ENCODE measurements around the gene REV1.

Gene REV1

DNA sequence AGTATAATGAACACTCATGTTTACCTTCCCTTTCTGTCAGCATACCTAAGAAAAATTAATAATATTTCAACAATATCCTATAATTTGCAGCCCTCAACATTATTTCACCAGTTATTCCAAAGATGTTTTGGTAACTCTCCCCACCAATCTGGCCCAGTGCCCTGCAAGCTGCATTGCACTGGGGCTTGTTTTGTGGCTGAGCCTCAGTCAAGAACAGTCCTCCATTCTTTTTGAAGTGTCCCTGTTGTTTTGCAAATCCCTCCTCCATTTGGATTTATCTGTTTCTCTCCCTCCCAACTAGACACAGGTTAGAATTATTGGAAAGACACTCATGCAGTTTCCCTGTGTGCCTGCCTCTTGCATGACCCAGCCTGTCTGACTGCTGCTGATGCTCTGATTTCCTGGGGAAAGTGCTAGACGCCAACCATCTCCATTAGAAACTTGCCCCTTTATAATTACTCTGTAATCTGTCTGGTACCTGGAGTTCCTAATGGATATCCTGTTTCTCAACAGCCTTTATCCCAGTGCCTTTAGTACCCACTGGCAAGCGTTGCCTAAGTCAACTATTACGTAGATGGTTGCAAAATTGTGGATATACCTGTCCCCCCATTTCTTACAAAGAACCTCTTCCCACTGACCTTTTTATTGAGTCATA is 92.4 kb downstream of the REV1 start:
- no peaks in the 10 kb centered on the region for H3K4me1 ChIP-seq (ENCODE audit: control insufficient read depth, insufficient read depth, low read length)
- no peak overlapping the region for H3K27ac ChIP-seq (ENCODE audit: insufficient read depth, low read depth, low read length, poor library complexity, severe bottlenecking)
- WGBS, 2 experiments, result 90 to 95% methylated on average over 3 of the region's 3 CpGs
- H3K4me3 ChIP-seq (ENCODE audit: insufficient read depth, low read depth, low read length), result no peak overlapping the region
- H3K36me3 ChIP-seq (ENCODE audit: control insufficient read depth, insufficient read depth, low read length), result peaks cover 47% of the 10 kb centered on the region
- no peaks in the 10 kb centered on the region for H3K27me3 ChIP-seq (ENCODE audit: control insufficient read depth, insufficient read depth, low read length, poor library complexity, severe bottlenecking)
- H3K9me3 ChIP-seq (ENCODE audit: control insufficient read depth, low read length), result no peaks in the 10 kb centered on the region

DNA sequence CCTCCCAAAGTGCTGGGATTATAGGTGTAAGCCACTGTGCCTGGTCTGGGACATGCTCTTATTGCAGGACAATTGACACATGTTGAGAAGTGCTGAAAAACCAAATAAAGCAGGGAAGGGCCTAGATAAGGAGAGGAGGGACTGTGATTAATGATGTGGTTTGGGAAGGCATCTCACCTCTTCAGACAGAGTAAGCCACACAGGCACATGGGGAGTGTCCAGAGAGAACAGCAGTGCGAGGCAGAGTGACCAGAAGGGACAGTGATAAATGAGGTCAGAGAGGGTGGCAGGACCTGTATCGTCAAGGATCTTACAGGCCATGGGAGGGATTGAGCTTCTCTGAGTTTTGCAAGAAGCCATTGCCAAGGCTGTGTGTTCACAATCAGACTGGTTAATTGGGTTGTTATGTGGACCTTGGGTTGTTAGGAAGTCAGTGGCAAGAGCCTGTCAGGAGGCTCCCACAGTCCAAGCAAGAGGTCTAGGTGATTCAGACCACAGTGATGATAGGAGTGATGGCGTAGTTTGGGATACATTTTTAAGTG is 94.2 kb downstream of the REV1 start:
- no peak overlapping the region for H3K4me3 ChIP-seq (ENCODE audit: insufficient read depth, low read depth, low read length)
- H3K27ac ChIP-seq (ENCODE audit: insufficient read depth, low read depth, low read length, poor library complexity, severe bottlenecking), result no peak overlapping the region
- no peaks in the 10 kb centered on the region for H3K4me1 ChIP-seq (ENCODE audit: control insufficient read depth, insufficient read depth, low read length)
- no peaks in the 10 kb centered on the region for H3K27me3 ChIP-seq (ENCODE audit: control insufficient read depth, insufficient read depth, low read length, poor library complexity, severe bottlenecking)
- H3K9me3 ChIP-seq (ENCODE audit: control insufficient read depth, low read length), result no peaks in the 10 kb centered on the region
- 95% methylated on average over 3 of the region's 3 CpGs for WGBS, 2 experiments
- peaks cover 41% of the 10 kb centered on the region for H3K36me3 ChIP-seq (ENCODE audit: control insufficient read depth, insufficient read depth, low read length)

DNA sequence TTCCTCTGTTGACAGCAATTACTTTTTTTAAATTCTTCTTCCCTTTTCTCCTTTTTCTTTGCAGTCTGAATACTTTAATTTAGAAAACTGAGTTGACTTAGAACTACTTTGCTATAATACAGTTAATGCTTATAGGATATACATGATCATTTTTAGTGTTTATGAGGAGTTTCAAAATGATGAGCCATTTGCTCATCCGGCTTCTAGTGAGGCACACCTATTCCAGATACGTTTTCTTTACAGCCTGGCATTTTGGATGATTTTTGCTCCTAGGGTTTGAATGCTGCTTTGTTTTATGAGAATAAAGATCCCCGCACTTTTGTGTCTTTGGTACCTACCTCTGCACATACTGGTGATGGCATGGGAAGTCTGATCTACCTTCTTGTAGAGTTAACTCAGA is 99.9 kb downstream of the REV1 start:
- Histone ChIP-seq H3K27me3 (ENCODE audit: control insufficient read depth, insufficient read depth, low read length, poor library complexity, severe bottlenecking) (no peaks in the 10 kb centered on the region), H3K9me3 (ENCODE audit: control insufficient read depth, low read length) (no peaks in the 10 kb centered on the region), H3K4me1 (ENCODE audit: control insufficient read depth, insufficient read depth, low read length) (no peaks in the 10 kb centered on the region), H3K36me3 (ENCODE audit: control insufficient read depth, insufficient read depth, low read length) (peaks cover 10% of the 10 kb centered on the region), H3K4me3 (ENCODE audit: insufficient read depth, low read depth, low read length) (no peak overlapping the region), H3K27ac (ENCODE audit: insufficient read depth, low read depth, low read length, poor library complexity, severe bottlenecking) (no peak overlapping the region)
- WGBS, 2 experiments, result 97 to 98% methylated on average over 3 of the region's 3 CpGs

DNA sequence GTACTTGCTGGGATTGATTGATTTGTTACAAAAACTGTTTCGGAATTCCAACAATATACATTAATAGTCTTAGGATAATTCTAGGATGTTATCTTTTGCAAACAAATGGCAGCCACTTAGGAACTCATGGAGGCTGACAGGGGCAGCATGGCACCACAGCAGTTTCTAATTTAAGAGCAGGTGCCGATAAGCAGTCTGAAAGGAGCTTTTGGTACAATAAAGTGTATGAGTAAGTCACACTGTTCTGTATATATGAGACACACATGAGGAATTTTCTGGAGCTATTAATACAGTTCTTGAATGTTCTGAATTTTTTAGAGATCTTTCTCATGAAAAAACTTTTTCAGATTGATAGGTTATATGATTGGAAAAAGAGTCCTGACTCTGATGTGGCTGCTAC is 100.4 kb downstream of the REV1 start:
- peaks cover 8% of the 10 kb centered on the region for H3K36me3 ChIP-seq (ENCODE audit: control insufficient read depth, insufficient read depth, low read length)
- no peak overlapping the region for H3K4me3 ChIP-seq (ENCODE audit: insufficient read depth, low read depth, low read length)
- no peaks in the 10 kb centered on the region for H3K27me3 ChIP-seq (ENCODE audit: control insufficient read depth, insufficient read depth, low read length, poor library complexity, severe bottlenecking)
- no peaks in the 10 kb centered on the region for H3K9me3 ChIP-seq (ENCODE audit: control insufficient read depth, low read length)
- WGBS, 2 experiments, result 96 to 100% methylated on average over 2 of the region's 2 CpGs
- H3K27ac ChIP-seq (ENCODE audit: insufficient read depth, low read depth, low read length, poor library complexity, severe bottlenecking), result no peak overlapping the region
- H3K4me1 ChIP-seq (ENCODE audit: control insufficient read depth, insufficient read depth, low read length), result no peaks in the 10 kb centered on the region

DNA sequence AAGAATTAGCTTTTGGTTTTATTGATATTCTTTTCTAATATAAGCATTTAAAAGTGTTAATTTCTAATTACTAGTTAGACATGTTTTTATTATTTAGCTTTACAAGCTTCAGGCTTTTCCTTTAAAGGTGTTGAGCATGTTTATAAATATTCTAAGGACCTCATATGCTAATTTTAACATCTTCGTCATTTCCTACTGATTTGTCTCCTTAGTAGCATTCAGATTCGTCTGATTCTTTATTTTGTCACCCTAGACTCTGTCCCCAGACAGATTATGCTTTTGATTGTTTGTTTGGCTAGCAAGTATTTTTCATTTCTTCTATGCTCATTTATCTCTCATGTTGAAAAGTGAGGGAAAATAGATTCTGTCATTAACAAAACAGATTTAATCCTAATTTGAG is 100.9 kb downstream of the REV1 start:
- no peaks in the 10 kb centered on the region for H3K27me3 ChIP-seq (ENCODE audit: control insufficient read depth, insufficient read depth, low read length, poor library complexity, severe bottlenecking)
- H3K36me3 ChIP-seq (ENCODE audit: control insufficient read depth, insufficient read depth, low read length), result peaks cover 4% of the 10 kb centered on the region
- H3K4me1 ChIP-seq (ENCODE audit: control insufficient read depth, insufficient read depth, low read length), result no peaks in the 10 kb centered on the region
- 94% methylated on average over 2 of the region's 2 CpGs for WGBS, 2 experiments
- no peaks in the 10 kb centered on the region for H3K9me3 ChIP-seq (ENCODE audit: control insufficient read depth, low read length)
- H3K27ac ChIP-seq (ENCODE audit: insufficient read depth, low read depth, low read length, poor library complexity, severe bottlenecking), result no peak overlapping the region
- H3K4me3 ChIP-seq (ENCODE audit: insufficient read depth, low read depth, low read length), result no peak overlapping the region

DNA sequence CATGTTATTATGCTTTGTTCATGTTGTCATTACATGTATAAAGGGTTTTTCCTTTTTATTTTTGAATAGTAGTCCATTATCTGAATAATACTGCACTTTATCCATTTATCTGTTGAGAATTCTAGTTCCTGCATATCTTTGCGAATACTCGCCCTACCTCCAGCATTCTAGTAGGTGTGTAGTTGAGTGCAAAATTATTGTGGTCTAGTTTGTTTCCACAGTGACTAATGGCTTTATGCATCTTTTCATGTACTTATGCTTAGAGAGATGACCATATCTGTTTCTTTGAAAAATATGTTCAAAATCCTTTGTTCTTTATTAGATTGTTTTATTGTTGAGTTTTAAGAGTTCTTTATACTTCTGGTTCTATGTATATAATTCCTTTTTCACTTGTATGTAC is 103.8 kb downstream of the REV1 start:
- no peaks in the 10 kb centered on the region for H3K27me3 ChIP-seq (ENCODE audit: control insufficient read depth, insufficient read depth, low read length, poor library complexity, severe bottlenecking)
- H3K4me3 ChIP-seq (ENCODE audit: insufficient read depth, low read depth, low read length), result no peak overlapping the region
- peaks cover 20% of the 10 kb centered on the region for H3K36me3 ChIP-seq (ENCODE audit: control insufficient read depth, insufficient read depth, low read length)
- WGBS, 2 experiments, result 100% methylated on average over 2 of the region's 2 CpGs; no CpG with 5 or more reads in 1 of the 2 experiments
- H3K27ac ChIP-seq (ENCODE audit: insufficient read depth, low read depth, low read length, poor library complexity, severe bottlenecking), result no peak overlapping the region
- no peaks in the 10 kb centered on the region for H3K9me3 ChIP-seq (ENCODE audit: control insufficient read depth, low read length)
- H3K4me1 ChIP-seq (ENCODE audit: control insufficient read depth, insufficient read depth, low read length), result no peaks in the 10 kb centered on the region

DNA sequence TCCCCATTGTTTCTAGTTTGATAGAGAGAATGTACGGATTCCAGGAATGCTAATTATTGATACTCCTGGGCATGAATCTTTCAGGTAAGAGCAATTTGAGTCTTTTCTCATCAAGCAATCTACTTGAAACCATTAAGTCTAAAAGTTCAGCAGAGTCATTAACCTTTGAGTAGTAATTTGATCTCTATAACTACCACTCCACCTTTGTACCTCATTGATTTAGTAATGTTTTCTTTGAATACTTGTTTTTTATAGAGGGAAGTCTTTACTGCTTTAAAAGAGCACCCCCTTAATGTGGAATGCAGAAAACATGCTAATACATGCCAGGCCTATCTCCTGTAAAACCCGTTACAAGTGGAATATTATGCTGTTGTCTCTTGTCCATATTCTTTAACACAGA is 107.7 kb downstream of the REV1 start:
- no peaks in the 10 kb centered on the region for H3K4me1 ChIP-seq (ENCODE audit: control insufficient read depth, insufficient read depth, low read length)
- WGBS, 2 experiments, result 92 to 98% methylated on average over 2 of the region's 2 CpGs
- H3K27ac ChIP-seq (ENCODE audit: insufficient read depth, low read depth, low read length, poor library complexity, severe bottlenecking), result no peak overlapping the region
- H3K9me3 ChIP-seq (ENCODE audit: control insufficient read depth, low read length), result no peaks in the 10 kb centered on the region
- H3K36me3 ChIP-seq (ENCODE audit: control insufficient read depth, insufficient read depth, low read length), result peaks cover 39% of the 10 kb centered on the region
- no peak overlapping the region for H3K4me3 ChIP-seq (ENCODE audit: insufficient read depth, low read depth, low read length)
- H3K27me3 ChIP-seq (ENCODE audit: control insufficient read depth, insufficient read depth, low read length, poor library complexity, severe bottlenecking), result no peaks in the 10 kb centered on the region

DNA sequence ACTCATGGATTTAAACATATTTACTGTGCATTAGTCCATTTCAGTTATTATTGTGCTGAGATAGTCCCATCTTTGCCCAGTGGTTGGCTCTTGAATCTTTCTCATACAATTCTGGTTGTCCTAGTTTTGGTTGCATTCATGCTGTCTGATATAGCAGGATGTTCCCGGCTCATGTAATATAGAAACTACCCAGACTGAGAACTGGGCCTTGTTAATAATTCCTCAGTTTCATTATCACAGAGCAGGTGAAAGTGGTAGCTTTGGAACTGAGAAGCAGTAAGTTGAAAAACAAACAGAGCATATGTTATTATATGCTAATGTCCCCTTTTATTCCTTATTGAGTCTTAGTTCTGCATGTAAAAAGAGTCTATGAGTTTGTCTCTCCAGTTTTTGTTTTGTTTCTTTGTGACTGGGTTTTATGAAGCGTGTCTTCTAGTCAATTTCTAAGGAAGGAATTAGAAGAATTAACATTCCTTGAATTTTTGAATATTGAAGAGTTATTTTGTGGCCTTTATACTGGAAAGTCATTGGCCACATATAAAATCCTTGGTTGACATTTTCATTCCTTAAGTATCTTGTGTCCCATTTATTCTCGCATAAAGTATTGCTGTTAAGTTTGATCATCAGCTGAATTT is 109.3 kb downstream of the REV1 start:
- WGBS, 2 experiments, result 91 to 95% methylated on average over 3 of the region's 3 CpGs
- peaks cover 39% of the 10 kb centered on the region for H3K36me3 ChIP-seq (ENCODE audit: control insufficient read depth, insufficient read depth, low read length)

DNA sequence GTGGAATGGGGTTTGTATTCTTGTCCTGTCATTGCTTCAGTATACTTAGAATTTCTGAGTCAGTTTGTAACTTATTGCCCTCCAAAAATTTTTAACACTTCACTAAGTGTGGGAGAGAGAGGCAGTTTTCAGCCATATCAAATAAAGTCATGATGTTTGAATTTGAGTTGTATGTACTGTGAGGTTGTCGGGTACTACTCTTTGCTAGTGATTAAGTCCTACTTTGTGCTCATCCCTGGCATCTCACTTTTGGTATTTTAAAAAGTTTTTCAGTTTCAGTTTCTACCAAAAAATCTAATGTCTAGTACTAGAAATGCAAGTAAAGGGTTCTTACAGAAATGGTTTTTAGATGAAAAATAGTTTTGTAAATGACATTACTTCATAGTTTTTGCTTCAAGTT is 111.9 kb downstream of the REV1 start:
- no peaks in the 10 kb centered on the region for H3K9me3 ChIP-seq (ENCODE audit: control insufficient read depth, low read length)
- WGBS, 2 experiments, result 100% methylated on average over 1 of the region's 1 CpG

More for the DNA sequence above, 109.3 kb downstream of the REV1 start:
- H3K27ac ChIP-seq (ENCODE audit: insufficient read depth, low read depth, low read length, poor library complexity, severe bottlenecking), result no peak overlapping the region
- no peaks in the 10 kb centered on the region for H3K27me3 ChIP-seq (ENCODE audit: control insufficient read depth, insufficient read depth, low read length, poor library complexity, severe bottlenecking)
- no peak overlapping the region for H3K4me3 ChIP-seq (ENCODE audit: insufficient read depth, low read depth, low read length)
- H3K9me3 ChIP-seq (ENCODE audit: control insufficient read depth, low read length), result no peaks in the 10 kb centered on the region
- no peaks in the 10 kb centered on the region for H3K4me1 ChIP-seq (ENCODE audit: control insufficient read depth, insufficient read depth, low read length)

DNA sequence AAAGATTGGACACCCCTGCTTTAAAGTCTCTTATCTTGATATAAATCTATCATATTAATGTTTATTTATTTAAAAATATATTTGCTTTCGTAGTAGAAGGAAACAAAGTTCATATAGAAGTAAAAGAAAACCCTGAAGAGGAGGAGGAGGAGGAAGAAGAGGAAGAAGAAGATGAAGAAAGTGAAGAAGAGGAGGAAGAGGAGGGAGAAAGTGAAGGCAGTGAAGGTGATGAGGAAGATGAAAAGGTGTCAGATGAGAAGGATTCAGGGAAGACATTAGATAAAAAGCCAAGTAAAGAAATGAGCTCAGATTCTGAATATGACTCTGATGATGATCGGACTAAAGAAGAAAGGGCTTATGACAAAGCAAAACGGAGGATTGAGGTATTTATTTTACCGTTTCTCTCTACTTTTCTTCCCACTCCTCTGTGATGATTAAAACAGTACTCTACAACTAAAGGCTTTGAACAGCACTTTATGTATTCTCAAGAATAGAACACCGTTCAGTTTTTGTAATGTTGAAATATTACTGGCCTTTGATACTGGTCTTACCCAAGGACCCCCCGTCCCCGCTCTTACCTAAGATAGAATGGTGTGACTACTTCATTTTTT is 113.5 kb downstream of the REV1 start:
- Histone ChIP-seq H3K36me3 (ENCODE audit: control insufficient read depth, insufficient read depth, low read length) (peaks cover 40% of the 10 kb centered on the region), H3K27me3 (ENCODE audit: control insufficient read depth, insufficient read depth, low read length, poor library complexity, severe bottlenecking) (no peaks in the 10 kb centered on the region), H3K4me3 (ENCODE audit: insufficient read depth, low read depth, low read length) (no peak overlapping the region), H3K4me1 (ENCODE audit: control insufficient read depth, insufficient read depth, low read length) (no peaks in the 10 kb centered on the region), H3K27ac (ENCODE audit: insufficient read depth, low read depth, low read length, poor library complexity, severe bottlenecking) (no peak overlapping the region), H3K9me3 (ENCODE audit: control insufficient read depth, low read length) (no peaks in the 10 kb centered on the region)
- WGBS, 2 experiments, result 96 to 99% methylated on average over 6 to 7 of the region's 7 CpGs

More for the DNA sequence above, 111.9 kb downstream of the REV1 start:
- H3K36me3 ChIP-seq (ENCODE audit: control insufficient read depth, insufficient read depth, low read length), result peaks cover 38% of the 10 kb centered on the region
- H3K27ac ChIP-seq (ENCODE audit: insufficient read depth, low read depth, low read length, poor library complexity, severe bottlenecking), result no peak overlapping the region
- H3K27me3 ChIP-seq (ENCODE audit: control insufficient read depth, insufficient read depth, low read length, poor library complexity, severe bottlenecking), result no peaks in the 10 kb centered on the region
- H3K4me1 ChIP-seq (ENCODE audit: control insufficient read depth, insufficient read depth, low read length), result no peaks in the 10 kb centered on the region
- H3K4me3 ChIP-seq (ENCODE audit: insufficient read depth, low read depth, low read length), result no peak overlapping the region
